HT-29 (cell line): ENCODE results near the gene CAMTA1. TPM values are rescaled to one million over a fixed set of nuclear protein-coding genes. Genes with fewer than 3 reads are reported as not detected.
A peak's percentile ranks its signal among the peaks of the same experiment; 100 is the strongest.

Source experiments
- DNase-seq: peaks from one replicate; pipeline ENCODE4 v3.0.0-alpha.2; 2015; ENCODE audit warnings: low spot score
- total RNA-seq: library from RNA; depleted of rRNA; stranded (reverse); fragments of >200 nt; shearing (Covaris generic); gene quantifications from 2 replicates; pipeline ENCODE4 v1.2.3, GENCODE V29; 2014

The CAMTA1 gene
- total RNA-seq, 1 experiment from 2014 or later, result 62.2 TPM

GRCh38 chr1:7107109-7107830, 322.0 kb downstream of the CAMTA1 start:
- DNase-seq, result no peak

- no peak for DNase-seq
These were observed 323.0 kb downstream of the CAMTA1 start for GRCh38 chr1:7108251-7108650.

- no peak for DNase-seq
These were observed 324.6 kb downstream of the CAMTA1 start for GRCh38 chr1:7109901-7110300.

- DNase-seq, result no peak
These were observed 325.1 kb downstream of the CAMTA1 start for GRCh38 chr1:7110321-7110720.

GRCh38 chr1:7111853-7112252, 326.6 kb downstream of the CAMTA1 start:
- no peak for DNase-seq

- DNase-seq, result no peak
These were observed 327.9 kb downstream of the CAMTA1 start for GRCh38 chr1:7113136-7113535.

- DNase-seq, result no peak
These were observed 328.6 kb downstream of the CAMTA1 start for GRCh38 chr1:7113822-7114221.

GRCh38 chr1:7116001-7116400, 330.7 kb downstream of the CAMTA1 start:
- no peak for DNase-seq

- DNase-seq, result peak; percentile 29
These were observed 332.4 kb downstream of the CAMTA1 start for GRCh38 chr1:7117399-7118281.

- no peak for DNase-seq
These were observed 333.9 kb downstream of the CAMTA1 start for GRCh38 chr1:7119156-7119555.

GRCh38 chr1:7120863-7121621, 335.8 kb downstream of the CAMTA1 start:
- no peak for DNase-seq

- no peak for DNase-seq
These were observed 336.4 kb downstream of the CAMTA1 start for GRCh38 chr1:7121622-7121988.

GRCh38 chr1:7127322-7128075, 342.2 kb downstream of the CAMTA1 start:
- no peak for DNase-seq

GRCh38 chr1:7128293-7128692, 343.0 kb downstream of the CAMTA1 start:
- no peak for DNase-seq

GRCh38 chr1:7130127-7130526, 344.9 kb downstream of the CAMTA1 start:
- DNase-seq, result no peak

- DNase-seq, result no peak
These were observed 350.2 kb downstream of the CAMTA1 start for GRCh38 chr1:7135493-7135892.

- DNase-seq, result no peak
These were observed 351.1 kb downstream of the CAMTA1 start for GRCh38 chr1:7136166-7136953.

- DNase-seq, result no peak
These were observed 355.0 kb downstream of the CAMTA1 start for GRCh38 chr1:7140251-7140650.

GRCh38 chr1:7145947-7146346, 360.7 kb downstream of the CAMTA1 start:
- DNase-seq, result no peak

GRCh38 chr1:7146710-7147109, 361.5 kb downstream of the CAMTA1 start:
- DNase-seq, result no peak
